ENCODE results near the gene IGSF3. TPM values are rescaled to one million over a fixed set of nuclear protein-coding genes. Genes with fewer than 3 reads are reported as not detected.

IGSF3 gene
- 1 to 10 TPM; 3.3 to 4.9 TPM for total RNA-seq

DNA sequence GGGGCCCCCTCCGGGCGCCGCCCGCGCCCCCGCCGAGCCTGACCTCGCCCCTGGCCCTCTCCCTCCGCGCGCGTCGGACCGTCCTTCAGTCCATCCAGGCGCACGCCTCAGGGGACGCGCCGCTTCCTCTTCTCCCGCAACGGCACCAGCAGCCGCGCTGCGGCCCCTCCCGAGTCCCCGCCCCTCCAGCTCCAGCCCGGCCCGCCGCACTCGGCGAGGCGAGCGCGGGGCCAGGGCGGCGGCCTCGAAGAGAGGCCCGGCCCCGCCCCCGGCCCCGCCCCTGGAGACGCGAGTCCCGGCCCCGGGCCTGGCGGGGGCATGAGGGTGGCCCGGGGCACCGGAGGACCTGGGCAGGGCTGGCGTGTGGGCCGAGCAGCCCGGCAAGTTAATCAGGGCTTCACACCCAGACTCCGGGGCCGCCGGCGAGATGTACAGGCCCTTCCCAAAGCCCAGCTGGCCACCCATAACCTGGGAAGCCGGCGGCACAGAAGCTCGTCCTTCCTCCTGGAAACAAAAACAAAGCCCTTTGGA is at the start of gene IGSF3:
TSS of gene IGSF3 (minus strand) at position 159 of the 531 bp plus-strand sequence. CDS start 1,407 bp downstream, outside the sequence.
- ATAC-seq (replicated peaks in 1 of 2) (peak; percentile 89 to 90), DNase-seq (peak; percentile 66 to 67)
- Mint-ChIP-seq H3K9me3 (no peaks in the 10 kb centered on the region), H3K27ac (no peak within 1 kb of the TSS), H3K4me1 (ENCODE audit: low read depth) (peaks cover 21% of the 10 kb centered on the region), H3K27me3 (ENCODE audit: low read depth) (peaks cover 72% of the 10 kb centered on the region), H3K4me3 (peak within 1 kb of the TSS; percentile 73 to 76), H3K36me3 (ENCODE audit: insufficient read depth in 2 of 2) (no peaks in the 10 kb centered on the region)

DNA sequence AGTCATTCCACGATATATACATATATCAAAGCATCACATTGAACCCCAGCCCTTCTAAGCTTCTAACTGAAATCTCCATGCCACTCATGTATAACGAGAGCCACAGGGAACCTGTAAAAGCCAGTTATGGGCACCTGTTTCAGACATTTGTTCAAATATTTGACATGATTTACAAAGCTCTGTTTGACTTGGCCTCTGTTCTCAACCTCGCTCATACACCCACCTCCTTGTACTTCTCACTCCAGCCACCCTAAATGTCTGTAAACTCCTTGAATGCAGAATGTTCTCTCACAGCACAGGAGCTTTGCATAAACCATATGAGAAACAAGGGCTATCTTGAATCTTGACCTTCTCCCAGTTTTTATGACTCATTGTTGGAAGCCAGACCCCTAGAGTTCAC is 49.8 kb upstream of the IGSF3 start:
- DNase-seq (no peak), ATAC-seq (replicated peaks in 1 of 2) (no peak)
- Mint-ChIP-seq H3K27ac (no peak overlapping the region), H3K4me1 (ENCODE audit: low read depth) (peaks cover 22% of the 10 kb centered on the region), H3K36me3 (ENCODE audit: insufficient read depth in 2 of 2) (no peaks in the 10 kb centered on the region), H3K4me3 (no peak overlapping the region), H3K27me3 (ENCODE audit: low read depth) (peaks cover 7% of the 10 kb centered on the region), H3K9me3 (peaks cover 0 to 5% of the 10 kb centered on the region in 2 donors)

DNA sequence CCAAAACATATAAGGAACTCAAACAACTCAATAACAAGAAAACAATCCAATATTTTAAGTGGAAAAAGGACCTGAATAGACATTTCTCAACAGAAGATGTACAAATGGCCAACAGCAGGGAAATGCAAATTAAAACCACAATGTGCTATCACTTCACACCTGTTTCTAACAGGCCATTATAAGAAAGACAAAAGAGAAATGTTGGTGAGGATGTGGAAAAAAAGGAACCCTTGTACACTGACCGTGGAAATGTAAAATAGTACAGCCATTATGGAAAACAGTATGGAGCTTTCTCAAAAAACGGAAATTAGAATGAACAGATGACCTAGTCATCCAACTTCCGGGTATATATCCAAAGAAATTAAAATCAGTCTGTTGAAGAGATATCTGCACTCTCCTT is 48.9 kb upstream of the IGSF3 start:
- H3K4me1 Mint-ChIP-seq (ENCODE audit: low read depth), result peaks cover 31% of the 10 kb centered on the region
- no peaks in the 10 kb centered on the region for H3K36me3 Mint-ChIP-seq (ENCODE audit: insufficient read depth in 2 of 2)
- DNase-seq, result no peak
- no peak overlapping the region for H3K4me3 Mint-ChIP-seq
- H3K9me3 Mint-ChIP-seq, result peaks cover 0 to 5% of the 10 kb centered on the region in 2 donors
- H3K27ac Mint-ChIP-seq, result no peak overlapping the region
- ATAC-seq (replicated peaks in 1 of 2), result no peak
- peaks cover 7% of the 10 kb centered on the region for H3K27me3 Mint-ChIP-seq (ENCODE audit: low read depth)

DNA sequence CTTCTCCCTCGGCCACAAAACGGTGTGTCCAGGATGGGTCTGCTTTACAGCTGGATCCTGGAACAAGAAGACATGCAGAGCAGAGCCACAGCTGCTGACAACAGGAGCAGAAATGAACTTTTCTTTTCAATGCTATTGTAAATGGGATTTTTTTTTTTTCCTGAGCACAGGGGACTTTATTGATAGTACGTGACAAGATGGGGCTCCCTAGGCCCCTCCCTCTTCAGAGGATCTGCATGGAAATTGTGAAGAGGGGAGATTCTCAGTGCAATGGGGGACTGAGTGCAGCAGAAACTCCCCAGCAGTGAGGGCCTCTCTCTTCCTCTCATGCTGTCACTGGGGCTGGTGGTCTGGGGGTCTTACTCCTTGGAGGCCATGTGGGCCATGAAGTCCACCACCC is 45.9 kb upstream of the IGSF3 start:
- no peak overlapping the region for H3K4me3 Mint-ChIP-seq
- peaks cover 12% of the 10 kb centered on the region for H3K27me3 Mint-ChIP-seq (ENCODE audit: low read depth)
- peaks cover 0 to 5% of the 10 kb centered on the region in 2 donors for H3K9me3 Mint-ChIP-seq
- ATAC-seq (replicated peaks in 1 of 2) (no peak), DNase-seq (no peak)
- no peaks in the 10 kb centered on the region for H3K36me3 Mint-ChIP-seq (ENCODE audit: insufficient read depth in 2 of 2)
- peaks cover 27% of the 10 kb centered on the region for H3K4me1 Mint-ChIP-seq (ENCODE audit: low read depth)
- no peak overlapping the region for H3K27ac Mint-ChIP-seq

DNA sequence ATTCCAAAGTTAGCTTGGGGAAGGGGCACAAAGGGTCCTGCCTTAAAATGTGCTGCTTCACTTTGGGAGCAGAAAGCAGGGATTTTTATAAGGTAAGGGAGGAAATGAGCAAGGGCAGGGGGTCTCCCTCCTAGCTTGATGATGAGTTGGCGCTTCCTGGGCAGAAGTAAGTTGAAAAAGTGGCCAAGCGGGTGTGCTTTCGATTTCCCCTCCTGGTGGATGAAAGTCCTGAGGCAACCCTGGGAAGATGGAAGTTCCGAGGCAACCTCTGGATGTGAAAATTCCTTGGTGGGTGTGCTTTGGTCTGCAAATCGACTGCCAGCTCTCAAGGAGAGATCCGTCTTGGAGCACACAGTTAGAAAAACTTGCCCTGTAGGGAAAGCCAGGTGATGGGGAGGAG is 45.0 kb upstream of the IGSF3 start:
- DNase-seq, result peak in 1 of 2 donors; percentile 18
- Mint-ChIP-seq H3K27ac (no peak overlapping the region), H3K27me3 (ENCODE audit: low read depth) (peaks cover 22% of the 10 kb centered on the region), H3K36me3 (ENCODE audit: insufficient read depth in 2 of 2) (no peaks in the 10 kb centered on the region), H3K4me3 (peak overlapping the region; percentile 12 to 42), H3K9me3 (peaks cover 0 to 2% of the 10 kb centered on the region in 2 donors), H3K4me1 (ENCODE audit: low read depth) (peaks cover 27% of the 10 kb centered on the region)
- ATAC-seq (replicated peaks in 1 of 2), result no peak

DNA sequence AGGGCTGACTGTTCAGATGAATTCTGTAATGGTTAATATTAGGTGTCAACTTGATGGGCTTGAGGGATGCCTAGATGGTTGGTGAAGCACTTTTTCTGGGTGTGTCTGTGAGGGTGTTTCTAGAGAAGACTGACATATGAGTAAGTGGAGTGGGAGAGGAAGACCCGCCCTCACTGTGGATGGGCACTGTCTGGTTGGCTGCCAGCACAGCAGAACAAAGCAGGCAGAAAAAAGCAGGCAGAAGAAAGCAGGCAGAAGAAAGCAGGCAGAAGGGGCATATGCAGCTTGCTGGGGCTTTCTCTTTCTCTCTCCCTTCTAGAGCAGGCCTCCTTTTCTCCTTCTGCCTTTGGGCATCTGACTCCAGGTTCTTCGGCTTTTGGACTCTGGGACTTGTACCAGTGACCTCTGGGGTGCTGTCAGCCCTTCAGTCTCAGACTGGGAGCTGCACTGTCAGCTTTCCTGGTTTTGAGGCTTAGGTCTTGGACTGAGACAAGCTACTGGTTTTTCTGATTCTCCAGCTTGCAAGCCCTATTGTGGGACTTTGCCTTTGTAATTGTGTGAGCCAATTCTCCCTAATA is 43.8 kb upstream of the IGSF3 start:
- DNase-seq (peak; percentile 33 to 41), ATAC-seq (replicated peaks in 1 of 2) (peak; percentile 86 to 93)
- Mint-ChIP-seq H3K27ac (no peak overlapping the region), H3K9me3 (no peaks in the 10 kb centered on the region), H3K4me3 (no peak overlapping the region), H3K4me1 (ENCODE audit: low read depth) (peaks cover 27% of the 10 kb centered on the region), H3K36me3 (ENCODE audit: insufficient read depth in 2 of 2) (no peaks in the 10 kb centered on the region), H3K27me3 (ENCODE audit: low read depth) (peaks cover 23% of the 10 kb centered on the region)

DNA sequence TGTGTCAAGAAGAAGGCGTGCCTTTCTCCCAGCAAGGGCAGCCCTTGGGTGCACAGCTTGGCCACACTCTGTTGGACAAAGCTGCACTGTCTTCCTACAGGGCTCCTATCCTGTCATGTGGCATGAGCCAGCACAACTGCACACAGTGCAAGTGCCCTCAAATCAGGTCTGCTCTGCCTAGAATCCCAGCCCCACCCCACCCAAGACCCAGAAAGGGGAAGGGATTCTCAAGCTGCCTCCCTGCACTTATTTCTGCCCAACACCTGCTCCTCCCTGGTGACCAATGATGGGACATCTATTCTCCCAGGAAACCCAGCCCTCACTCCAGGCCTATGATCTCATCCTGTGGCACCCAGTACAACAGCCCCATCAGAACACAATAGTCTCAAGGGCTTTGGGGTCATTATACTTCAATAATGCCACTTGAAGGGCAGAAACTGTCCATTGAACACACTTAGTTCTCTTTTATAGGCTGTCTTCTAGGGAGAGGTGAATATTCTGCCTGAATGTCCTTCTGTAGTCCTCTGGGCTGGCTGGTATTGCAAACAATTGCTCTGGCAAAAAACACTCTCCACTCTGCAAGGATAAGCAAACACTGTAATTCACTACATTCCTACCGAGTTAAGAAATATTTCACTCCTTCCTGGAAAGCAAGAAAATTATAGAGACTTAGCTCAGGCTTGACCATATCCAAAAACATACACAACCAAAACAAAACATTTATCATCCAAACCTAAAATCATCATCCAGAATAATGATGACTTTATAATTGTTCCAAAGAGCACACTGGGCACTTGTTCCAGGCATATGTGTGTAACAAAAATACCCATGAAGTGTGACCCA is 43.1 kb upstream of the IGSF3 start:
- H3K4me1 Mint-ChIP-seq (ENCODE audit: low read depth), result peaks cover 27% of the 10 kb centered on the region
- no peaks in the 10 kb centered on the region for H3K36me3 Mint-ChIP-seq (ENCODE audit: insufficient read depth in 2 of 2)
- no peak overlapping the region for H3K27ac Mint-ChIP-seq
- H3K4me3 Mint-ChIP-seq, result no peak overlapping the region
- DNase-seq (no peak), ATAC-seq (replicated peaks in 1 of 2) (no peak)
- peaks cover 17% of the 10 kb centered on the region for H3K27me3 Mint-ChIP-seq (ENCODE audit: low read depth)
- H3K9me3 Mint-ChIP-seq, result peaks cover 0 to 1% of the 10 kb centered on the region in 2 donors

DNA sequence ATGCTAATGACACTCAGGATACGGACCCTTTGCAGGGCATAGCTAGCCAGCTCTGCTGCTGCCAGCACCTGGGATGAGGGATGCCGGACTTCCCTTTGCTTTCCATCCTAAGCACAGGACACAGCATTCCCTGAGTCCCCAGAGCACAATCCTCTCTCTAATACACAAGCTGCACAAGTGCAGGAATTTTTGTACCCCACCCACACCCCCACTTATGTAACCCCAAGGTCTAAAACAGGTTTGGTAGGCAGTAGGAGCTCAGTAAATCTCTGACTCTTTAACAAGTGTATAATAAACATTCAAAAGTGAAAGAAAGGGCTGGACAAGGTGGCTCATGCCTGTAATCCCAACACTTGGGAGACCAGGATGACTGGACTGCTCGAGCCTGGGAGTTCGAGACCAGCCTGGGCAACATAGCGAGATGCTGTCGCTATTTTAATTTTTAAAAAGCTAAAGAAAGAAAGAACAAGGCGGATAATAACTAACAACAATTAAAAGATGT is 42.2 kb upstream of the IGSF3 start:
- DNase-seq (no peak), ATAC-seq (replicated peaks in 1 of 2) (no peak)
- H3K27me3 Mint-ChIP-seq (ENCODE audit: low read depth), result peaks cover 17% of the 10 kb centered on the region
- no peak overlapping the region for H3K27ac Mint-ChIP-seq
- H3K4me3 Mint-ChIP-seq, result no peak overlapping the region
- H3K36me3 Mint-ChIP-seq (ENCODE audit: insufficient read depth in 2 of 2), result peaks cover 0 to 1% of the 10 kb centered on the region in 2 donors
- H3K4me1 Mint-ChIP-seq (ENCODE audit: low read depth), result peaks cover 27% of the 10 kb centered on the region
- peaks cover 0 to 1% of the 10 kb centered on the region in 2 donors for H3K9me3 Mint-ChIP-seq

DNA sequence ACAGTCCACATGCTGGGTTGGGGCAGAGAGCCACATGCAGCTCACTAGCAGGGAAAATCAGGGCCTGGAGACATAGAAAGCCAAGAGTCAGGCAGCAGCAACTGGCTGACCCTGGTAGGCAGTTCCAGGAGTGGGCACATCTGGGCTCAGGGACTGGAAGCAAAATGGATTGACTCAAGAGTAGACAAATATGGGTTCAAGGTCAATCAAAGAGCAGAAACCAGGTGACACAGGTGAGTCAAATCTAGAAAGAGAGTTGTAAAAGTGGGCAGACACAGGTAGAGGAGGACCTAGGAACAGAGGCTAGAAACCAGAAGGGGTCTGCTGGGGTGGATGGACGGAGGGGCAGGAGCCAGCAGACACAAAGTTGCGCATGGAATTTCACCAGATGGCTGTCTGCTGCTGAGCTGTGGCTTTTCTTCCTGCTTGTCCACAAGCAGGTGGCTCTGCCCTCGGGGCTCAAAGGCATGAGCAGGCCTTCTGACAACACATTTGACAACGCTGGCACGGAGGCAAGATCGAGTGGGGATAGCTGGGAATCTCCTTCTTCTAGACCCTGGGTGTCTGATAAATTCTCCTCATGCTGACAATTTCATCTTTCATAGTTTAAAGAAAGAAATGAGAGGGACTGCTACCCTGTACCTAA is 40.8 kb upstream of the IGSF3 start:
- H3K36me3 Mint-ChIP-seq (ENCODE audit: insufficient read depth in 2 of 2), result peaks cover 0 to 1% of the 10 kb centered on the region in 2 donors
- no peak overlapping the region for H3K27ac Mint-ChIP-seq
- ATAC-seq (replicated peaks in 1 of 2) (no peak), DNase-seq (no peak)
- peaks cover 17% of the 10 kb centered on the region for H3K27me3 Mint-ChIP-seq (ENCODE audit: low read depth)
- no peak overlapping the region for H3K4me3 Mint-ChIP-seq
- H3K4me1 Mint-ChIP-seq (ENCODE audit: low read depth), result peaks cover 27% of the 10 kb centered on the region
- peaks cover 1% of the 10 kb centered on the region in 2 donors for H3K9me3 Mint-ChIP-seq

DNA sequence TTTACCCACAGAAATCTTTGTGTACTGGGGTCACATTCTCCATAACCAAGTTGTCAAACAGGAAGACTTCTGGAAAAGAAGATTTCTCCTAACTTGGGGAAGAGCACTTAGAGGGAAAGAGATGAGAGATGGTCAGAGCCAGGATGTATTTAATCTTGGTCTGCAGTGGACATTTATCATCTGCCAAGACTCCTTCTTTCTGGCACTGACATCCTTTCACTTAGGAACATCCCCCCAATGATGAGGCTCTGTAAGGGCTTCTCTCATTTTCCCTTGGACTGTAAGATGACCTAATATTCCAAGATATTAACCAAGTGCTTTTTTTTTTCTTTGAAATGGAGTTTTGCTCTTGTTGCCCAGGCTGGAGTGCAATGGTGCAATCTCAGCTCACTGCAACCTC is 39.3 kb upstream of the IGSF3 start:
- Mint-ChIP-seq H3K36me3 (ENCODE audit: insufficient read depth in 2 of 2) (peaks cover 0 to 1% of the 10 kb centered on the region in 2 donors), H3K27me3 (ENCODE audit: low read depth) (peaks cover 17% of the 10 kb centered on the region), H3K9me3 (peaks cover 3% of the 10 kb centered on the region in 2 donors), H3K4me1 (ENCODE audit: low read depth) (peaks cover 12% of the 10 kb centered on the region), H3K4me3 (no peak overlapping the region), H3K27ac (no peak overlapping the region)
- DNase-seq (no peak), ATAC-seq (replicated peaks in 1 of 2) (no peak)

DNA sequence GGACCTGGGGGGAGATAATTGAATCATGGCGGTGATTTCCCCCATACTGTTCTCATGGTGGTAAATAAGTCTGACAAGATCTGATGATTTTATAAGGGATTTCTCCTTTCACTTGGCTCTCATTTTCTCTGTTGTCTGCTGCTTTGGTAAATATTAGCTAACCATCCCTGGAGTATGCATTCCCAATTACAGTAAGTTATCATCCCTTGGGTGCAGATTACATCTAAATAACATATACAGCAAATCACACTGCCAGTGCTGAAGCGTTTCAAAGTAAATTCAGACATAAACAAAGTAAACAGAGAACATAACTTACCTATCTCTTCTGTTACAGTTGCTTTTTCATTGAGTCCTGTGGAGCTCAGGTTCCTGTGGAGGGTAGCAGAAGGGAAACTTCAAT is 38.6 kb upstream of the IGSF3 start:
- Mint-ChIP-seq H3K36me3 (ENCODE audit: insufficient read depth in 2 of 2) (peaks cover 0 to 1% of the 10 kb centered on the region in 2 donors), H3K9me3 (peaks cover 3% of the 10 kb centered on the region in 2 donors), H3K4me3 (no peak overlapping the region), H3K27me3 (ENCODE audit: low read depth) (peaks cover 17% of the 10 kb centered on the region), H3K4me1 (ENCODE audit: low read depth) (peaks cover 5% of the 10 kb centered on the region), H3K27ac (no peak overlapping the region)
- DNase-seq (no peak), ATAC-seq (replicated peaks in 1 of 2) (no peak)

DNA sequence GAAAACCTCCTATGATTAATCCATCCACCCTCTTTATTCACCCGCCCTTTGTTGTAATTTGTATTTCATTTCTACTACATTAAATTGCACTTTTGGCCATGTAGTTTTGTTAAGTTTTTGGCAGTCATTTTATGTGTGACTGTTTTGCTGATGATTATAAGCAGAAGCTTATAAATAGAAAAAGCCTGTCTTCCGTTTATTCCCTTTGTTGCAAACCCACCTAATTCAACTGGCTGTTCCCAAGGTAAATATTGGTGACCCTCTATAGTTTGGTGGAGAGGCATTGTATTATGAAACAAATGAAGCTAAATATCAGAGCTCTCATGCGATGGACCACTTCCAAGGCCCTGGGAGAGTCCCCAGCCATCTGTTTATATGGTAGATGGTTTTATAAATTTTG is 36.7 kb upstream of the IGSF3 start:
- DNase-seq, result no peak
- Mint-ChIP-seq H3K27me3 (ENCODE audit: low read depth) (peaks cover 17% of the 10 kb centered on the region), H3K27ac (no peak overlapping the region), H3K4me1 (ENCODE audit: low read depth) (no peaks in the 10 kb centered on the region), H3K36me3 (ENCODE audit: insufficient read depth in 2 of 2) (peaks cover 0 to 1% of the 10 kb centered on the region in 2 donors), H3K9me3 (peaks cover 3% of the 10 kb centered on the region in 2 donors), H3K4me3 (no peak overlapping the region)
- ATAC-seq (replicated peaks in 1 of 2), result no peak

DNA sequence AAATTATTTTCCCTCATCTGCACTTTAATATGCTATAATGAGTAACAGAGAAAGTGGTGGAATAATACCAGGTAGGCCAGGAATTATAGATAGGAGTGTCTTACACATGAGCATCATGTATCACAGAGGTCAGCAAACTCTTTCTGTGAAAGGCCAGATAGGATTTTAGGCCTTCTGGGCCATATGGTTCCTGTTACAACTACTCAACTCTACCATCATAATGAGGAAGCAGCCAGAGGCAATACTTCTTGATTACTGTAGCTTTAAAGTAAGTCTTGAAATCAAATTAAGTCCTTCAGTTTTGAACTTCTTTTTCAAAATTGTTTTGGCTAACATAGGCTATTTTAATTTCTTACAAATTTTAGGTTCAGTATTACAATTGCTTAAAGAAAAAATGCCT is 32.1 kb upstream of the IGSF3 start:
- no peak for DNase-seq
- no peak overlapping the region for H3K27ac Mint-ChIP-seq
- H3K27me3 Mint-ChIP-seq (ENCODE audit: low read depth), result no peaks in the 10 kb centered on the region
- ATAC-seq (replicated peaks in 1 of 2), result no peak
- no peaks in the 10 kb centered on the region for H3K36me3 Mint-ChIP-seq (ENCODE audit: insufficient read depth in 2 of 2)
- no peaks in the 10 kb centered on the region for H3K4me1 Mint-ChIP-seq (ENCODE audit: low read depth)
- no peak overlapping the region for H3K4me3 Mint-ChIP-seq
- peaks cover 3 to 4% of the 10 kb centered on the region in 2 donors for H3K9me3 Mint-ChIP-seq

Data from activated T-cell treated with anti-CD3 and anti-CD28 coated beads, Interleukin-2, amount 50 U/mL, for 72 hours (primary cell).